SK-N-SH treated with all-trans-retinoic acid at 6 μM for 48 hours (cell line): ENCODE data around the gene AEBP1.
A peak's percentile ranks its signal among the peaks of the same experiment; 100 is the strongest.

ENCODE experiments used
- ATAC-seq: fragments of 200-7000 bp; cut with Tn5 transposase; 3 replicates; pipeline ENCODE4 v1.9.1; 2020; ENCODE audit warnings: mild to moderate bottlenecking, moderate library complexity
- ARNTL ChIP-seq: fragments of 450-650 bp; formaldehyde crosslinking; IDR thresholded peaks from 2 replicates; pipeline ENCODE4 v1.5.0; 2020; ENCODE audit warnings: low read depth, mild to moderate bottlenecking, moderate library complexity, borderline replicate concordance
- BACH2 ChIP-seq: fragments of 250-450 bp; sonication (Bioruptor Pico); IDR thresholded peaks from 2 replicates; pipeline ENCODE4 v1.9.0; 2021; ENCODE audit warnings: mild to moderate bottlenecking, borderline replicate concordance
- CREB5 ChIP-seq: fragments of 250-450 bp; sonication (Bioruptor Pico); IDR thresholded peaks from 2 replicates; pipeline ENCODE4 v1.5.1; 2020; ENCODE audit warnings: low read depth, mild to moderate bottlenecking, moderate library complexity
- CSDC2 ChIP-seq: fragments of 250-450 bp; sonication (Bioruptor Pico); IDR thresholded peaks from 2 replicates; pipeline ENCODE4 v1.5.0; 2020; ENCODE audit warnings: mild to moderate bottlenecking, moderate library complexity
- ESRRG ChIP-seq: fragments of 250-450 bp; sonication (Bioruptor Pico); IDR thresholded peaks from 2 replicates; pipeline ENCODE4 v1.6.1; 2021; ENCODE audit warnings: mild to moderate bottlenecking
- ISL1 ChIP-seq: fragments of 250-450 bp; sonication (Bioruptor Pico); IDR thresholded peaks from 2 replicates; pipeline ENCODE4 v2.1.2; 2022; ENCODE audit warnings: mild to moderate bottlenecking, moderate library complexity
- OSR1 ChIP-seq: fragments of 250-450 bp; sonication (Bioruptor Pico); IDR thresholded peaks from 2 replicates; pipeline ENCODE4 v1.8.0; 2022; ENCODE audit warnings: moderate library complexity, mild to moderate bottlenecking, inconsistent platforms
- PATZ1 ChIP-seq: fragments of 250-450 bp; sonication (Bioruptor Pico); IDR thresholded peaks from 2 replicates; pipeline ENCODE4 v1.8.0; 2020; ENCODE audit warnings: mild to moderate bottlenecking, moderate library complexity, borderline replicate concordance
- PPARA ChIP-seq: fragments of 250-450 bp; sonication (Bioruptor Pico); IDR thresholded peaks from 2 replicates; pipeline ENCODE4 v1.5.0; 2020; ENCODE audit warnings: mild to moderate bottlenecking, borderline replicate concordance
- RARB ChIP-seq: fragments of 250-450 bp; sonication (Bioruptor Pico); IDR thresholded peaks from 2 replicates; pipeline ENCODE4 v1.8.0; 2021; ENCODE audit warnings: mild to moderate bottlenecking, moderate library complexity
- SNAI2 ChIP-seq: fragments of 250-450 bp; sonication (Bioruptor Pico); IDR thresholded peaks from 2 replicates; pipeline ENCODE4 v1.5.0; 2020; ENCODE audit warnings: mild to moderate bottlenecking, moderate library complexity
- TOX ChIP-seq: fragments of 250-450 bp; sonication (Bioruptor Pico); IDR thresholded peaks from 2 replicates; pipeline ENCODE4 v1.8.0; 2021; ENCODE audit warnings: mild to moderate bottlenecking, moderate library complexity, borderline replicate concordance
- TSHZ2 ChIP-seq: fragments of 250-450 bp; sonication (Bioruptor Pico); IDR thresholded peaks from 2 replicates; pipeline ENCODE4 v1.5.0; 2020; ENCODE audit warnings: mild to moderate bottlenecking, moderate library complexity
- ZC3H10 ChIP-seq: fragments of 250-450 bp; sonication (Bioruptor Pico); IDR thresholded peaks from 2 replicates; pipeline ENCODE4 v1.5.1; 2021; ENCODE audit warnings: mild to moderate bottlenecking, moderate library complexity
- ZFP3 ChIP-seq: fragments of 250-450 bp; sonication (Bioruptor Pico); IDR thresholded peaks from 2 replicates; pipeline ENCODE4 v1.5.0; 2020; ENCODE audit warnings: mild to moderate bottlenecking, moderate library complexity
- ZFP30 ChIP-seq: fragments of 450-650 bp; formaldehyde crosslinking; IDR thresholded peaks from 2 replicates; pipeline ENCODE4 v1.5.0; 2022; ENCODE audit warnings: mild to moderate bottlenecking, moderate library complexity
- ZNF565 ChIP-seq: fragments of 450-650 bp; formaldehyde crosslinking; conservative IDR thresholded peaks from 2 replicates; pipeline ENCODE4 v1.5.0; 2020; ENCODE audit warnings: low read depth, mild to moderate bottlenecking, moderate library complexity
- ZNF70 ChIP-seq: fragments of 450-650 bp; formaldehyde crosslinking; IDR thresholded peaks from 2 replicates; pipeline ENCODE4 v1.5.0; 2020; ENCODE audit warnings: mild to moderate bottlenecking, moderate library complexity
- ZNF8 ChIP-seq: fragments of 450-650 bp; formaldehyde crosslinking; IDR thresholded peaks from 2 replicates; pipeline ENCODE4 v1.5.0; 2020; ENCODE audit warnings: mild to moderate bottlenecking, moderate library complexity

AEBP1 gene

GRCh38 chr7:44081266-44081748, 22.8 kb upstream of the AEBP1 start:
- no peak for TF ChIP-seq TSHZ2 (CRISPR knock-in tag)
- TF ChIP-seq RARB (CRISPR knock-in tag) = no peak
- no peak for TF ChIP-seq ARNTL (CRISPR knock-in tag)
- no peak for TF ChIP-seq ZNF70 (CRISPR knock-in tag)
- TF ChIP-seq ZFP3 (CRISPR knock-in tag) = no peak
- no peak for TF ChIP-seq ISL1 (CRISPR knock-in tag)

GRCh38 chr7:44082541-44083207, 21.5 kb upstream of the AEBP1 start:
- ATAC-seq = peak; percentile 97
- 0 out of 2 replicates have a peak, but pooled peaks have one; percentile 7 for TF ChIP-seq ZNF70 (CRISPR knock-in tag)
- TF ChIP-seq ZFP3 (CRISPR knock-in tag) = peak; percentile 51; the same call in 1 of the 2 replicates
- TF ChIP-seq ARNTL (CRISPR knock-in tag) = no peak
- TF ChIP-seq BACH2 (CRISPR knock-in tag) = no peak
- TF ChIP-seq ZC3H10 = no peak
- TF ChIP-seq SNAI2 (CRISPR knock-in tag) = no peak
- TF ChIP-seq TSHZ2 (CRISPR knock-in tag) = peak; percentile 62; the same call in 1 of the 2 replicates

More at GRCh38 chr7:44081266-44081748, 22.8 kb upstream of the AEBP1 start:
- ATAC-seq = no peak

GRCh38 chr7:44083796-44084195, 20.3 kb upstream of the AEBP1 start:
- no peak for ATAC-seq

More at GRCh38 chr7:44083796-44084195, 20.3 kb upstream of the AEBP1 start:
- TF ChIP-seq CSDC2 (CRISPR knock-in tag) (no peak), PATZ1 (CRISPR knock-in tag) (no peak), ISL1 (CRISPR knock-in tag) (no peak), ZNF8 (CRISPR knock-in tag) (no peak), ZNF70 (CRISPR knock-in tag) (no peak), PPARA (CRISPR knock-in tag) (no peak), ESRRG (CRISPR knock-in tag) (no peak), ZNF565 (no peak), ZFP30 (no peak), OSR1 (CRISPR knock-in tag) (no peak), ARNTL (CRISPR knock-in tag) (no peak), CREB5 (CRISPR knock-in tag) (no peak), TOX (CRISPR knock-in tag) (no peak), ZFP3 (CRISPR knock-in tag) (no peak)
